ENCODE data around the gene TBCCD1.
"Not testable (repeated sequence)": the region's sequence is repeated elsewhere in the genome, so short reads cannot be mapped to it uniquely, and the experiment has no call there.

Gene TBCCD1

GRCh38 chr3:186549497-186549896 lies 17.6 kb downstream of the TBCCD1 start:
- DNase-seq (ENCODE audit: low spot score): no peak

GRCh38 chr3:186544281-186544680 lies 22.9 kb downstream of the TBCCD1 start, which contains the start of gene CRYGS:
Gene CRYGS (minus strand): TSS chr3:186544380. CDS start chr3:186544326, 54 bp downstream.
- DNase-seq (ENCODE audit: low spot score): no peak

GRCh38 chr3:186540835-186541226 lies 26.3 kb downstream of the TBCCD1 start:
- DNase-seq (ENCODE audit: low spot score): no peak

GRCh38 chr3:186540221-186540834 lies 26.8 kb downstream of the TBCCD1 start:
- peak; percentile 89 for DNase-seq (ENCODE audit: low spot score)

- no peak for DNase-seq (ENCODE audit: low spot score)
Observed at GRCh38 chr3:186538779-186539178, 28.4 kb downstream of the TBCCD1 start.

GRCh38 chr3:186536883-186537844 lies 30.0 kb downstream of the TBCCD1 start:
- DNase-seq (ENCODE audit: low spot score): no peak

GRCh38 chr3:186534113-186534669 lies 32.9 kb downstream of the TBCCD1 start:
- peak; percentile 39 for DNase-seq (ENCODE audit: low spot score)

- DNase-seq (ENCODE audit: low spot score): no peak
Observed at GRCh38 chr3:186532598-186533072, 34.5 kb downstream of the TBCCD1 start.

GRCh38 chr3:186531694-186532093 lies 35.4 kb downstream of the TBCCD1 start:
- not testable (repeated sequence) for DNase-seq (ENCODE audit: low spot score)

GRCh38 chr3:186530415-186530814 lies 36.7 kb downstream of the TBCCD1 start:
- no peak for DNase-seq (ENCODE audit: low spot score)

- no peak for DNase-seq (ENCODE audit: low spot score)
Observed at GRCh38 chr3:186529201-186529999, 37.7 kb downstream of the TBCCD1 start.

- DNase-seq (ENCODE audit: low spot score): no peak
Observed at GRCh38 chr3:186526256-186526606, 40.9 kb downstream of the TBCCD1 start.

GRCh38 chr3:186525369-186526255 lies 41.5 kb downstream of the TBCCD1 start:
- DNase-seq (ENCODE audit: low spot score): no peak

- DNase-seq (ENCODE audit: low spot score): no peak
Observed at GRCh38 chr3:186524616-186525015, 42.5 kb downstream of the TBCCD1 start.

GRCh38 chr3:186523434-186523833 lies 43.7 kb downstream of the TBCCD1 start:
- DNase-seq (ENCODE audit: low spot score): no peak

GRCh38 chr3:186523022-186523421 lies 44.1 kb downstream of the TBCCD1 start:
- DNase-seq (ENCODE audit: low spot score): no peak

- no peak for DNase-seq (ENCODE audit: low spot score)
Observed at GRCh38 chr3:186520957-186521842, 45.9 kb downstream of the TBCCD1 start.

GRCh38 chr3:186520431-186520830 lies 46.7 kb downstream of the TBCCD1 start:
- DNase-seq (ENCODE audit: low spot score): no peak

- peak; percentile 79 for DNase-seq (ENCODE audit: low spot score)
Observed at GRCh38 chr3:186519021-186519658, 48.0 kb downstream of the TBCCD1 start.

Measured in CD4-positive, alpha-beta T cell treated with Interleukin-15 for 4 hours (primary cell).